Stimulated activated CD8-positive, alpha-beta memory T cell treated with anti-CD3 and anti-CD28 coated beads, Interleukin-7, amount 100 ng/mL, for 48 hours (primary cell): ENCODE data around the gene ZFPM1.

Experiments
- DNase-seq, 2 donors: peaks; one replicate each; pipeline ENCODE4 v3.0.0-alpha.2; 2020; ENCODE audit warnings: low read depth in 1 of 2; ENCODE audit errors: extremely low read depth in 1 of 2

ZFPM1 gene

DNA sequence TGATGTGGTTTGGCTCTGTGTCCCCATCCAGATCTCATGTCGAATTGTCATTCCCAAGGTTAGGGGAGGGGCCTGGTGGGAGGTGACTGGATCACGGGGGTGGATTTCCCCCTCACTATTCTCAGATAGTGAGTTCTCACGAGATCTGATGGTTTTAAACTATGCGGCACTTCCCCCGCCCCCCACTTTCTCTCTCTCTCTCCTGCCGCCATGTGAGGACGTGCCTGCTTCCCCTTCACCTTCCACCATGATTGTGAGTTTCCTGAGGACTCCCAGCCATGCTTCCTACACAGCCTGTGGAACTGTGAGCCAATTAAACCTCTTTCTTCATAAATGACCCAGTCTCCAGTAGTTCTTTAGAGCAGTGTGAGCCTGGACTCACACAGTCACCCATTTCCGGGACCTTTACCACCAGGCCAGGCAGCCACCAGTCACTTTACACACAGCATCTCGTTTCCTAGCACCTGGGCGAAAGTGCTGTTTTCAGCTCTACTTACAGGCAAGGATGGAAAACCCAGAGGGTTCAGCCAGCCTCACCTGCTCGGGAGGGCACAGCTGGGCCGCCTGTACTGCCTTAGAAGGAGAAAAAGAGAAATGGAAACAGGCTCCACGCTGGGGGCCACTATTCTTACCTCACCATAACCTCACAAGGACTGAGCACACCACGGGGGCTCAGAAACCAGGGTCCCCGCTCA, 103.4 kb downstream of the ZFPM1 start:
- DNase-seq, result no peak

DNA sequence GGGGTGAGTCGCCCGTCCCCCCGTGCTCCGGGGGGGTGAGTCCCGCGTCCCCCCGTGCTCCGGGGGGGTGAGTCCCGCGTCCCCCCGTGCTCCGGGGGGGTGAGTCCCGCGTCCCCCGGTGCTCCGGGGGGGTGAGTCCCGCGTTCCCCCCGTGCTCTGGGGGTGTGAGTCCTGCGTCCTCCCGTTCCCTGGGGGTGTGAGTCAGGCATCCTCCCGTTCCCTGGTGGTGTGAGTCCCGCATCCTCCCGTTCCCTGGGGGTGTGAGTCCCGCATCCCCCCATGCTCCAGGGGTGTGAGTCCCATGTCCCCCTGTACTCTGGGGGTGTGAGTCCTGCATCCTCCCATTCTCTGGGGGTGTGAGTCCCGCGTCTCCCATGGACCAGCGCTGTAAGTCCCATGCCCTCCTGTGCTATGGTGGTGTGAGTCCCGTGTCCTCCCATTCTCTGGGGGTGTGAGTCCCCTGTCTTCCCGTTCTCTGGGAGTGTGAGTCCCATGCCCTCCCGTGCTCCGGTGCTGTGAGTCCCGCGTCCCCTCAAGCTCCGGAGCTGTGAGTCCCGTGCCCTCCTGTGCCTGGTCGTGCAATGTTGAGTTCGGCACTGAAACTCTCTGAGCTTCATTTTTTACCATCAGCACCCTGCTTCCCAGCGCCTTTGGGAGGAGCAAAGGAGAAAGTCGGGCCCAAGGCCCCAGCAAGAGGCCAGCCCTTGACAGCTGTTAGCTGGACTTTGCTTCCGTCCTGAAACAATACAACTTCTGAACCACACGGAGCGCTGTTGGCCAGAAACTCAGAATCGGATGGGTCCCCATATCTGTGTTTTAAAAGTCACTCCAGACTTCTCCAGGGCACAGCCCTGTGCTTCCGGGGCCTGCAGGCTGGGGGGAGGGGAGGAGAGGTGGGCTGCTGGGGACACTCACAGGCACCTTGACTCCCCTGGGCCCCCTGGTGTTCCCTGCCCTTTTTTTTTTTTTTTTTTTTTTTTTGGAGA, 105.7 kb downstream of the ZFPM1 start:
- no peak for DNase-seq

DNA sequence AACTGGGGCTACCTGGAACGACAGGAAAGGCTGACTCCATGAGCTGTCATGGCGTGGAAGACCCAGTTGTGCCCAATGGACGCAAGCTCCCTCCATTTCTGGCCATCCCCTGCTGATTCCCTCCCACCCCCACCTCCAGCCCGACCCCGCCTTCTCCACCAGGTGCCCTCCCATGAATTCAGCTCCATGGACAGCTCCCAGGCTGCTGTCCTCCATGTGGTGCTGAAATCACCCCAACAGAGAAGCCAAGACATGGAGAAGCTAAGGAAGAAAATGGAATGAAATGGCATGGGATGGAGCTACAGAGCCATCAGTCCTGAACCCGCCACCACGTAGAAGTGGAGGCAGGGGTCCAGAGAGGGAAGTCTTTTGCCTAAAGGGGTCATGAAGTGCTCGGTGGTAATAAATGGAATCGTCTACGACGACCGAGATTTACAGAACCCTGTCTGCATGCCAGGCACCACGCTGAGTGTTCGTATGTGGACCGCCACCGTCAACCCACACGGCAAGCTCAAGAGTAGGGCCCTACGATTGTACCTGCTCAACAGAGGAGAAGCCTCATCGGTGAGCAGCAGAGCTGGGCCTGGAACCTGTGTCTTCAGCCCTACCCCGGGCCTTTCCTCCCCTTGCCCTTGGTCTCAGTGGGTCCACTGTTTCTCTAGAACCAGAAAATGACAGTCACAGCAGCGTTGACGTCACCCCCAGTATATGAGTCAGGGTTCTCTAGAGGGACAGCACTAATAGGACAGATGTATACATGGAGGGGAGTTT, 107.8 kb downstream of the ZFPM1 start:
- no peak for DNase-seq

DNA sequence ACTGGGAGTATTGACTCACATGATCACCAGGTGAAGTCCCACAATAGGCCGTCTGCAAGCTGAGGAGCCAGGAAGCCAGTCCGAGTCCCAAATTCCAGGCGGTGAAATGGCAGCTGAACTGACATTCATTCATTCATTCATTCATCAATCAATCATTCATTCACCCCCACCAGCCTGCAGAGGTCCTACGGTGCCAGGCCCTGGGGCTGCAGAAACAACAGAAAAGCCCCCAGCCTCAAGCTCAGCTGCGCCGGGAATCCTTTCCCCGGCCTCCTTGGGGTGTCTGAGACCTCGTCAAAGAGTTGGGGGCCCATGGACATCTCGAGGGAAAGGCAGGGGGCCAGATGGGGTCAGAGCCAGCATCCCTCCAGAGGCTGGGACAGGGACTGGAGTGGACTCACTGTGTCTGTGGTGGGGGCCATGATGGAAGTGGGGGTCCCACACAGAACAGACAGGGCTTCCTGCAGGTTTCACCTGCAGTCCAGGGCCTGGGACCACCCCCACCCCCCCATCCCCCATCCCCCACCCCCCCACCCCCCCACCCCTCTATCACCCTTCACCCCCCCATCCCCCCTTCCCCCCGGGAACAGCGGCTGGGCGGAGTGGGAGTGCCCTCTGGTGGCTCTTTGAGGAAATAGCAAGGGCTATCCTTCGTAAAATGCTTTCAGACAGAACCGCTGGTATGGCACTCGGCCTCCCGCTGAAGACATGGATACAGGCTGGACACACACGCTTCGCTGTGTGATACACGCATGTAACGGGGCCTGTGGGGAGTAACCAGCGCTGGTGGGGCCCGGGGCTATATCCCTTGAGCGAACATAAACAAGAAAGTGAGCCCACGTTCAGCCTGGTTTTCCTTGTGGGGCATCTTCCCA, 108.6 kb downstream of the ZFPM1 start:
- no peak for DNase-seq

DNA sequence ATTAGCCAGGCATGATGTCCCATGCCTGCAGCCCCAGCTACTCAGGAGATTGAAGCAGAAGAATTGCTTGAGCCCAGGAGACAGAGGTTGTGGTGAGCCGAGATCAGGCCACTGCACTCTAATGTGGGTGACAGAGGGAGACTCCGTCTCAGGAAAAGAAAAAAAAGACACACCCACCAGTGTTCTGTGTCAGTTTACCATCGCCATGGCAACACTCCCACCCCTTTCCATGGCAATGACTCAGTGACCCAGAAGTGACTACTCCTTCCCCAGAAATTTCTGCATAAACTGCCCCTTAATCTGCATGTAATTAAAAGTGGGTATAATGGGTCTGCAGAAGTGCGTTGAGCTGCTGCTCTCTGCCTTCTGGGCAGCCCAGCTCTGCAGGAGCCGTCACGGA, 113.1 kb downstream of the ZFPM1 start:
- peak; percentile 55 to 79 for DNase-seq

DNA sequence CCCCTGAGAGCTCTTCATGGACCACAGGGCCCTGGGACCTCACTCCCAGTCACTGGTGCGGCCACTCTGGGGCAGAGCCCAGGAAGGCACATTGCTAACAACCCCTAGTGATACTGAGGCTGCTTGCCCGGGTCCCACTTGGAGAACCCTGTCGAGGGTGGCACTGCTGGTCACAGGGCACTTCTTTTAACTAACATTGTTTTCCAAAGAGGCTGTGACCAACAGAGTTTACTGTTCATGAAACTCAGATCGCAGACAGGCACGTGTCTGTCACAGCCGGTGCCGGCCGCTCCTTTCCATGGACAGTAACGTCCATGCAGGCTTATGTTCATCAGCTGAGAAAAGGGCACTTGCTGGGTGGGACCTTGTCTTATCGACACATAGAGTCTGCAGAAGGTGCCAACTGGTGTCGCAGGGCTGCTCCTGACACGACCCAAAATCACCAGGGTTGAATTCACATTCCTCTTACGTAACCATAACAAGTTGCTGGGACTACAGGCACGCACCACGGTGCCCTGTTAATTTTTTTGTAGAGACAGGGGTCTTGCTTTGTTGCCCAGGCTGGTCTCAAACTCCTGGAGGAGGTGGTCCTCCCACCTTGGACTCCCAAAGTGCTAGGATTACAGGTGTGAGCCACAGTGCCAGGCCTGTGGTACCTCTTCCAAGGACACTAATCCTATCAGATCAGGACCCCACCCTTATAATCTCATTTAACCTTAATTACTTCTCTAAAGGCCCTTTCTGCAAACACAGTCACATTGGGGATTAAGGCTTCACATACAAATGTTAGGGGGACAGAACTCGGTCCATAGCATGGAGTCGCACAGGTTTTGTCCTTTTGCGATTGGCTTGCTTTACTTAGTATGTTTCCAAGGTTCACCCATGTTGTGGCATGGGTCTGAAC, 115.9 kb downstream of the ZFPM1 start:
- DNase-seq, result no peak

DNA sequence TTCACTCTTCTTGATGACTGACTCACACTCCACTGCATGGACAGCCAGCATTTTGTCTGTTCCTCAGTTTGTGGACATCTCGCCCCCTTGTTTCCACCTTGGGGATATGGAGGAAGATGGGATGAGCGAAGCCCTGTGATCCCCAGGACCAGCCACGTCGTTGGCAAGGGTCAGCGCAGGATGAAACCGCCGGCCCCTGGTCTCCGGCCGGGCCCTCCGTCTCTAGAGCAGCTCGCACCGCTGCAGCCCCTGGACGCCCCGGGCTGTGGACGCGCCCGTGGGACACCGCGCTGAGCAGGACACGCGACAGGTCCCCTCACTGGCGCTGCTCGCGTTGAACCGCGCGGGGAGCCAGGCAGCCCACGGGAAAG, 116.5 kb downstream of the ZFPM1 start:
- DNase-seq, result no peak

DNA sequence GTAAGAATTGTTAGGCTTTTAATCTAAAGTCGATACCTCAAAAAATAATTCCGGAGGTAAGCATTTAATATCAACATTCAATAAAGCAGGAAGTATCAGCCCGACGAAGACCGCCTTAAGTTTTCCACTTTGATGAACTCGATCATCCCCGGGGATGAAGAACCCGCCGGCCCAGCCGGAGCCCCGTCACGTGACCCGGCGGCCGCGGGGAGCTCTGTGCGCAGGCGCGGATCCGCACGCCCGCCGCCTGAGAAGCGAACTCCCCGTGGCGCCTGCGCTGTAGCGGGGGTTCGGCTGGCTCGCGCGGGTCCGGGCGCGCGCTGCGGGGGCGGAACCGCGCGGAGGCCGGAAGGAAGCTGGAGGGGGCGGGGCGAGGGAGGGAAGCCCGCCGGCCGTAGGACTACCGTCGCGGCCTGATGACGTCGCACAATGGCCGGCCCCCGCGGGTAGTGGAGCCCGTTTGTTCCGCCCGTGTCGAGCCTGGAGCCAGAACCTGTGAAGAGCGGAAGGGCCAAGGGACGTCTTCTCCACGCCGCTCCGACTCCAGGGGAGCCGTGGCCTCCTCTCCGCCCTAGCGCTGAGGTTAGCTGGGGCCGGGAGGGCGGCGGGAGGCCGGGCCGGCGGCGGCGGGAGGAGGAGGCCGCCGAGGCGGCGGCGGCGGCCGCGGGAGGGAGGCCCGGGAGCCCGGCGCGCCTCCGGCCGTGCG, 117.1 kb downstream of the ZFPM1 start, which contains the start of gene ZC3H18:
Gene ZC3H18, plus strand, starts transcription at position 419 of the 706 bp plus-strand sequence. CDS start 6,721 bp downstream, outside the sequence.
- DNase-seq, result peak; percentile 90 to 98

DNA sequence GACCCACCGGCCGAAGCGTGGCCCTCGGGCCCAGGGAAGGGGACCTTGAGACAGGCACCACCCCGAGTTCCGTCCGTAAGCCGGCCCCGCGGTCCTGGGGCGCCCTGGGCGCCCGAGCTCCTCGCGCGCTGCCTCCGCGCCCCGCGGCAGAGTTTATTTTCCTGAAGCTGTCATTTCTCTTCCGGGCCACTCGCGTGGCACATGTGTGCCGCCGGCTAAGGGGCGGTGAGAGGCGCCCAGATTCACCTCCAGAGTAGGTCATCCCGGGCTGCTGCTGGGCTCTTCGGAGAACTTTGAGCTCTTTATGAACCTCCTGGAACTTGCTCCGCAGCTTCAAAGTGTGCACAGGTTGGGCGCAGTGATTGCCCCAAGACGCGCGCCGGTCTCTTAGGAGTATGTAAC, 117.6 kb downstream of the ZFPM1 start:
- DNase-seq, result no peak

DNA sequence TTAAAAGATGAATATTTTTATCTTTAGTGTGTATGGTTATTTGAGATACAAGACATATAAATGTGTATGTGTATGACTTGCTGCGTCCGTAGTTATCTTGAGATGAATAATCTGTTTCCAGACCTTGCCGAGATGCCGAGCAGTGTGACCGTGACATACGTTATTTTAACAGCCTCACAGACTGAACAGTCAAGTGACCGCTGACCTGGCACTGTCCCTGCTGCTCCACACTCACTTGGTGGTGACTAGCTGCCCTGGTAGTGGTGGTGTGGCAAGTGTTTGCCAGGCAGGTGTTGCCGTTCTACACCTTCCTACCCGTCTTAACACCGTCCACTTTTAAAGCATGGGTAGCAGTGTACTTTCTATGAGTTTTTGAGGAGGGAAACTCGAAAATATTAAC, 122.2 kb downstream of the ZFPM1 start:
- no peak for DNase-seq

DNA sequence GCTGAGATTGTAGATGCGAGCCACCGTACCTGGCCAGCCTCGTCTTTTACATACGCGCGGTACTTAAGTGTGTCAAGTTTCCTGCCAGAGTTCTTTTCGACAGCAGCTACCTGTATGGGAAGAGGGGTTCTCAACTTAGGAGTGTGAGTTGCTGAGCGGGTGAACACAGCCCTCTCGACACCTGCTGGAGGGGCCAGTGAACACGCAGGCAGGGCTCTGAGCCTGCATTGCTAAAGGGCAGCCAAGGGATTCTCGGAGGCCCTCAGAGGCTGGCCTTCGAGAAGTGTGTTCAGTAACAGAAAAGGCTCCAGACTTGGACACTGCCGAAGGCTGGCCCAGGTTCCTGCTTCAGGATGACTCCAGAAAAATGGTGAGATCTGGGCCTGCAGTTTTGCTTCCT, 123.2 kb downstream of the ZFPM1 start:
- DNase-seq, result no peak

DNA sequence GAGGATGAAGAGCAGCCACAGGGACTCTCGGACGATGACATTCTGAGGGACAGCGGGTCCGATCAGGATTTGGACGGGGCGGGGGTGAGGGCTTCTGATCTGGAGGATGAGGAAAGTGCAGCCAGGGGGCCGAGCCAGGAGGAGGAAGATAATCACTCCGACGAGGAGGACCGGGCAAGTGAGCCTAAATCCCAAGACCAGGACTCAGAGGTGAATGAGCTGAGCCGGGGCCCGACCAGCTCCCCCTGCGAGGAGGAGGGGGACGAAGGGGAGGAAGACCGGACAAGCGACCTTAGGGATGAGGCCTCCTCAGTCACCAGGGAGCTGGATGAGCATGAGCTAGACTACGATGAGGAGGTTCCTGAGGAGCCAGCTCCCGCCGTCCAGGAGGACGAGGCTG, 124.1 kb downstream of the ZFPM1 start:
- no peak for DNase-seq

DNA sequence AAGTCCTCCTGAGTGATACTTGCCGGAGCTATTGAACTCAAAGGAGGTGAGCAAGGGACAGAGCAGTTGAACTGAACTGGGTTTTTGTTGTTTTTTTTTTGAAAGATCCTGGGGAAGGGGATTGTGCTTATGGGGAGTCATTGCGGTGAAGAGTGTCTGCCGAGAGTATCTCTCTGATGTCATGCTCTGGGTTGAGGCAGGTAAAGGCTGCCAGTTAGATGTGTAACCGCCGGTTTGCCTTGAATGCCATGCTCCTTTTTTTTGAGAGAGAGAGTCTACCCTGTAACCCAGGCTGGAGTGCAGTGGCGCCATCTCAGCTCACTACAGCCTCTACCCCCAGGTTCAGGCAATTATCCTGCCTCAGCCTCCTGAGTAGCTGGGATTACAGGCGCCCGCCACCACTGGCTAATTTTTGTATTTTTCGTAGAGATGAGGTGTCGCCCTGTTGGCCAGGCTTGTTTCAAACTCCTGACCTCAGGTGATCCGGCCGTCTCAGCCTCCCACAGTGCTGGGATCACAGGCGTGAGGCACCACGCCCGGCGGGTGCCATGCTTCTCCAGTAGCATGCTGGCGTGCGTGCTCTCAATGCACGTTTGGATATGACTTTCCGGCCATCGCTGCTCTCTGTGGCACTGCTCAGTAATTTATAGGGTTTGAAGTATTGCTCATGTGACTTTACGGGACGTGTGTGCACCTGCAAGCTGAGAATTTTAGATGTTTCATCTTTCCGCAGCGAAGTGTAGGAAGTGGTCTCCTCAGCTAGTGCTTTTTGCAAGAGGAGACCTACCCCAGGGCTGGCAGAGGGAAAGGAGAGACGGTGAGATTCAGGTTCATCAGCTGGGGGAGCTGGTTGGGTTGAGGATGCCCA, 125.6 kb downstream of the ZFPM1 start:
- DNase-seq, result no peak

DNA sequence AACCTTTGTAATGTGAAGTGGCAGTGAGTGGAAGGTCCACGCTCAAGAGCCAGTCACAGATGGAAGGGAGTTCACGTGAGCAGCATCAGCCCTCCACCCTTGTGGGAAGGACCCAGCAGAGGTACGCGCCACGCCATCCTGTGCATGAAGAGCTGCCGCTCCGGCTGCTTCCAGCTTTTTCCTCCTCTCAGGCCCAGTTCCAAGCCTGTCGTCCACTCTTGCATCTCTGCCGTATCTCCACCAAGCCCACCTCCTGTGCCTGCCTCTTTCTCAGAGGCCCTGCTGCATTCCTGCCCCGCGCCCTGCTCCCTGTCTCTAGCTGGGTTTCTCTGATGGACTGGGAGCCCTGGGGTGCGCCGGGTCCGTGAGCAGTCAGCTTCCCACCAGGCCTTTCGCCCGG, 127.3 kb downstream of the ZFPM1 start:
- DNase-seq, result no peak

DNA sequence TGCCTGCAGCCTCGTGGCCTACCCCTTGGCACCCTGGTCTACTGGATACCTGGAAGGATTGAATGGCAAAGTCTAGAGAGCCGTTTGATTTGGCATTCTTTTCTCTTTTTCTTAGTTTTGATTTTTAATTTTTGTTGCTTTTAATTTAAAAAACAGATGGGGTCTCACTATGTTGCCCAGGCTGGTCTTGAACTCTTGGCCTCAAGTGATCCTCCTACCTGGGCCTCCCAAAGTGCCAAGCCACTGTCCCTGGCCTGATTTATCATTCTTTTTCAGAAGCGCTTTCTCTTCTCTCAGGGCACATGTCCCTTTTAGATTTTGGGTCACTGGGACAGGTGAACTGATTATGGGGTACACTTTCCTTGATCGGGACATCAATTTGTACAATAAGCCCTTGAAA, 128.0 kb downstream of the ZFPM1 start:
- no peak for DNase-seq

DNA sequence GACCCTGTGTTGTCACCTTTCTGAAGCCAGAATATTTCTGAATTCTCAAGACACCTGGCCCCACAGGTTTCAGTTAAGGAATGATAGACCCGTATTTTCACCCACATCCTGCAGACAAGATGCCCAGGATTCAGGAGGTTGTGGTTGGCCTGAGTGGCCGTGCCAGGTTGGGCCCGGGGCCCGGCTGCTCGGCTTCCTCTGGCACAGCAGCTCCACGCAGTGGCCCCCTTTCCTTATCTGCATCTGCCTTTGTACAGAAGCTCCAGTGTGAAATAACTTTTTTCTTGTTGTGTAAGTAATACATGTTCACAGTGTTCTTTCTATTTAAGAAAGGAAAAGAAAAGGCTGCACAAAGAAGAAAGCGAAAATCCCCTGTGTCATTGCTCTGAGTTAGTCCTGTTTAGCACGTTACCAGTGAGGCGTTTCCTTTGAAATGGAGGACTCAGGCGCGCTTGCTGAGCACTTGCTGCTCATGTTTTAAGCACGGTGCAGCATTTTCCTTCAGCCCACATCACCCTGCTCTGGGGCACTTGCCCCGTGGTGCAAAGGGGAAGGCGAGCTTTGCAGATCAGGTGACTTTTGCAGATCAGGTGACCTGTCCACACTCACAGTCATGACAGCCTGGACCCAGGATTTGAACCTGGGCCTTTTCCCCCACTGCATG, 130.0 kb downstream of the ZFPM1 start:
- no peak for DNase-seq

DNA sequence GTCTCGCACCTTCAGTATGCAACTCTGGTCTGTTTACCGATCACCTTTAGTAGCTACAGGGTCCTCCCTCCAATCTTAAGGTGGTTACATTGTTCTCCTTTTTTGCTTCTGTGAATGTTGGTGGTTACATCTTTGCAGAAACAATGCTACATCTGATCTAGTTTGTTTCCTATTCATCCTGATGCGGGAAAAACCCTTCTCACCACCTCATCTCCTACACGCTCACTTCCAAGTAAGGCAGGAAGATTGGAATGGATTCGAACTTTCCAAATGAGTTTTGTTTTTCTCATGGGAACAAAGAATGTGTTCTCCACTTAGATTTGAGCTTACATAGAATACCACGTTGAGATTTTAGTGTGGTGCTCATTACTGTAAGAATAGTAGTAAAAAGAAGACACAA, 131.6 kb downstream of the ZFPM1 start:
- DNase-seq, result no peak
